HL-60 (cell line): Measurements from ENCODE around the gene GPR183. TPM values are rescaled to one million over a fixed set of nuclear protein-coding genes. Genes with fewer than 3 reads are reported as not detected.
"Not testable (repeated sequence)": the region's sequence is repeated elsewhere in the genome, so short reads cannot be mapped to it uniquely, and the experiment has no call there.

ENCODE experiments used
- DNase-seq, 2 experiments: peaks; one replicate each; pipeline ENCODE4 v3.0.0-alpha.2; 2010 to 2020; ENCODE audit warnings: low read depth in 1 of 2, low spot score in 1 of 2
- H3K27ac ChIP-seq: fragments of 250-450 bp; sonication (Bioruptor Pico); replicated peaks from 2 replicates; pipeline ENCODE4 v1.5.1; 2020; ENCODE audit warnings: mild to moderate bottlenecking, moderate library complexity
- H3K27me3 ChIP-seq: fragments of 250-450 bp; sonication (Bioruptor Pico); 2 replicates; pipeline ENCODE4 v1.5.1; 2021; ENCODE audit warnings: mild to moderate bottlenecking, moderate library complexity; ENCODE audit not compliant: insufficient read depth, poor library complexity, severe bottlenecking
- H3K4me3 ChIP-seq: replicated peaks from 2 replicates; pipeline ENCODE4 v1.5.1; 2011; ENCODE audit warnings: mild to moderate bottlenecking, control low read depth, low read length; ENCODE audit not compliant: insufficient read depth
- CTCF ChIP-seq: IDR thresholded peaks from one replicate; pipeline ENCODE4 v1.5.1; 2011; ENCODE audit warnings: low read length, control low read depth, inconsistent platforms; ENCODE audit not compliant: insufficient read depth
- GABPA ChIP-seq: IDR thresholded peaks from 2 replicates; pipeline ENCODE4 v1.6.1; 2012; ENCODE audit warnings: low read depth
- POLR2AphosphoS5 ChIP-seq: IDR thresholded peaks from 2 replicates; pipeline ENCODE4 v1.6.1; 2012; ENCODE audit warnings: low read depth
- REST ChIP-seq: IDR thresholded peaks from 2 replicates; pipeline ENCODE4 v1.6.1; 2012; ENCODE audit warnings: low read depth; ENCODE audit not compliant: insufficient replicate concordance
- SPI1 ChIP-seq: IDR thresholded peaks from 2 replicates; pipeline ENCODE4 v1.6.1; 2012; ENCODE audit warnings: low read depth, mild to moderate bottlenecking, borderline replicate concordance
- microRNA-seq: library from miRNA; unstranded; fragments of <30 nt; microRNA quantifications from one replicate; pipeline ENCODE4, GENCODE V29; 2018

GPR183 gene

GRCh38 chr13:99250982-99251825 is 56.0 kb downstream of the GPR183 start:
- no peak for DNase-seq

GRCh38 chr13:99249606-99250005 is 57.6 kb downstream of the GPR183 start:
- not testable (repeated sequence) for DNase-seq, H3K27ac ChIP-seq, H3K27me3 ChIP-seq, H3K4me3 ChIP-seq

More at GRCh38 chr13:99250982-99251825, 56.0 kb downstream of the GPR183 start:
- Histone ChIP-seq H3K4me3 (no peak overlapping the region), H3K27me3 (no peaks in the 10 kb centered on the region), H3K27ac (no peak overlapping the region)
- TF ChIP-seq POLR2AphosphoS5 (no peak), GABPA (no peak), REST (no peak), CTCF (no peak), SPI1 (no peak)

GRCh38 chr13:99249178-99249577 is 58.0 kb downstream of the GPR183 start:
- not testable (repeated sequence) for H3K27ac ChIP-seq, H3K4me3 ChIP-seq, H3K27me3 ChIP-seq, DNase-seq

- H3K4me3 ChIP-seq = no peak overlapping the region
- TF ChIP-seq POLR2AphosphoS5 = no peak
- no peak for TF ChIP-seq REST
- TF ChIP-seq SPI1 = no peak
- no peak for TF ChIP-seq GABPA
- no peak for TF ChIP-seq CTCF
- H3K27me3 ChIP-seq = no peaks in the 10 kb centered on the region
- H3K27ac ChIP-seq = no peak overlapping the region
- DNase-seq = no peak
Observed at GRCh38 chr13:99246100-99246499, 61.1 kb downstream of the GPR183 start.

Small RNA genes lying within 50 kb of the gene (microRNA-seq; reads per million reads assigned to microRNA genes)
- not detected for gene MIR623
